Cardiac fibroblast (primary cell): ENCODE measurements around the gene GPALPP1.
A peak's percentile ranks its signal among the peaks of the same experiment; 100 is the strongest.

Experiments
- DNase-seq, 2 donors: peaks; one replicate each; pipeline versions ENCODE4 v3.0.0 to v3.0.0-alpha.2; 2010; ENCODE audit warnings: low read depth in 2 of 2
- H3K4me3 ChIP-seq, 2 donors: replicated peaks in 1 of 2; 1 replicate in 1 of 2; 2 replicates in 1 of 2; pipeline ENCODE4 v1.5.1; 2011; ENCODE audit warnings: low read depth in 2 of 2, low read length in 2 of 2, mild to moderate bottlenecking in 2 of 2, moderate library complexity in 1 of 2
- CTCF ChIP-seq: IDR thresholded peaks from one replicate; pipeline ENCODE4 v1.5.1; 2011; ENCODE audit warnings: low read depth, mild to moderate bottlenecking, low read length, inconsistent platforms

GPALPP1 gene

DNA sequence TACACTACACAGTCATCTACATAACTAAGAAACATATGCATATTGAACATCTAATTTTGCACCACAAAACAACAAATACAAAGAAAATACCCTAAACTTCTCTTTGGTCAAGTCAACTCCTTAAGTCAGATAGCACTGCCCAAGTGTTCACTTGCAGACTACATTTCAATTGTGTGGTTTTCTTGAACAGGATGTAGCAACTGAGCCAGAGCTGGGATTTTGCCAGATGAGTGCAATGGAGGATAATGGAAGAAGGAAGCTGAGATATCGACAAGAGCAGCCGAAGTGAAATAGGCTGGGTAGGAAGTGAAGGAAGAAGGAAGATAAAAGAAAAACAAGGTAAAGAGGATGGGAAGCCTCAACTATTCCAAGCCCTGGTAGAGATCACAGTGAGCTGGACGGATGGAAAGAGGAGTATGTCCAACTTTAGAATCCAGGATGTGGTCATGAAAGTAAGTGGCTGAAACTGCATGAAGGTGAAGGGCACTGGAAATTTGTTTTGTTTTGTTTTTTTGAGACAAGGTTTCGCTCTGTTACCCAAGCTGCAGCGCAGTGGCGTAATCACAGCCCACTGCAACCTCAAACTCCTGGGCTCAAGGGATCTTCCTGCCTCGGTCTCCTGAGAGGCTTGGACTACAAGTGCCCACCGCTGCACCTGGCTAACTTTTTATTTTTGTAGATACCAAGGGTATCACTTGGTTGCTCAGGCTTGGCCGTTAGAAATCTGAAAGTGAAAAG lies 15.1 kb upstream of the GPALPP1 start:
- no peak for TF ChIP-seq CTCF
- no peak overlapping the region for H3K4me3 ChIP-seq
- peak; percentile 79 to 86 for DNase-seq

DNA sequence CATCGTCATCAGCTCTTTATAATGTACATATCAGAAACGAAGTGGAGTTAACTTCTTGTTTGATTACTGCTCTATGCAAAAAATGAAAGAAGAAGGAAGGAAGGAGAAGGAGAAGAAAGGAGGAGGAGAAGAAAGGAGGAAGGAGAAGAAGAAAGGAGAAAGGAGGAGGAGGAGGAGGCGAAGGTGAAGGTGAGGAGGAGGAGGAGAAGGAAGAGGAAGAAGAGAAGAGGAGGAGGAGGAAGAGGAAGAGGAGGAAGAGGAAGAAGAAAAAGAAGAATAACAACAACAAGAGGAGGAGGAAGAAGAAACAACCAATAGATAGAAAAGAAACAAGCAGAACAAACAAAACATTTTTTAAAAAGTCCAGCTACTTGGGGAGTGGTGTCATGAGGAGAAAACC lies 13.1 kb upstream of the GPALPP1 start:
- DNase-seq: no peak
- TF ChIP-seq CTCF: no peak
- no peak overlapping the region for H3K4me3 ChIP-seq

GRCh38 chr13:44976949-44977583 lies 12.3 kb upstream of the GPALPP1 start:
- no peak for TF ChIP-seq CTCF
- no peak overlapping the region for H3K4me3 ChIP-seq
- DNase-seq: peak in 1 of 2 donors; percentile 23

DNA sequence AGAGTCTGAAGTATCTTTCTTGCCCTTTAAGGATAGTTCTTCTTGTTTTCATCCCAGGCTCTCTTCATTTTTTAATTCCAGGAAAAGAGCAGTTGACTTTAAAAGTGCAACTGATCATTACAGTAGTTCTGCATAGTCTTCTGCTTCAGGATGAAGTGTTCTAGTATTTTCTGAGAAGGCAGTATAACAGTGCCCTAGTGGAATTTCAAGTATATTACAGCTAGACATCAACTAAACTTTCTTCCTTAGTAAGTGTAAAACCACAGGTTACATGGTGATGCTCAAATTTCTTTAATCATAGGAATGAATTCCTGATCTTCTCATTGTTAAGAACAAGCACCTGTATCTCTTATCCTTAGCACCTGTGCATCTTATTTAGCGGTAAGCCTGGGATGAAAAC lies 11.0 kb upstream of the GPALPP1 start:
- no peak for DNase-seq
- no peak overlapping the region for H3K4me3 ChIP-seq

GRCh38 chr13:44989941-44990340 lies 603 bp downstream of the GPALPP1 start:
- peak overlapping the region; percentile 95 to 96 for H3K4me3 ChIP-seq
- DNase-seq: no peak
- TF ChIP-seq CTCF: no peak

More for the DNA sequence above, 11.0 kb upstream of the GPALPP1 start:
- peak; percentile 20 for TF ChIP-seq CTCF

- no peak for DNase-seq
- no peak overlapping the region for H3K4me3 ChIP-seq
- no peak for TF ChIP-seq CTCF
Measured at GRCh38 chr13:45003417-45003816, 14.1 kb downstream of the GPALPP1 start.
